Stimulated activated CD8-positive, alpha-beta memory T cell treated with anti-CD3 and anti-CD28 coated beads, Interleukin-15, amount 100 ng/mL, for 4 hours (primary cell): Measurements from ENCODE around the gene GRXCR2.
A peak's percentile ranks its signal among the peaks of the same experiment; 100 is the strongest.

ENCODE experiments used
- DNase-seq, 2 donors: peaks; one replicate each; pipeline ENCODE4 v3.0.0-alpha.2; 2020; ENCODE audit warnings: low read depth in 2 of 2

GRXCR2 gene

DNA sequence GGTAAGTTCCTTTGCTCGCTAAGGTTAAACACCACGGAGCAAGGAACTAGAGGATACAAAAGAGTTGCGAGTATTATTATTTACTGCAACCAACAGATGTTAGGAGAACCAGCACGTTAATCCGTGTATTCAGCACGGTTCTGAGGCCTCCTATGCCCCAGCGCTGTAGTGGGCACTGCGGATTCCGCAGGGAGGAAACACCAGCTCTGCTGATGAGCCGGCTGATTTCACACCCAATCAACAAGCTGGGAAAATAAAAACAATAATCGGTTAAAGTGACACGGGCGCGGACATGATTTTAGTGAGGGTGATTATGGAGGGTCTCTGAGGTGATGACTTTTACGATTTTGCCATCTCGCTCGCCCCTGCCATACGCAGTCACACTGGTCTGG is 37.0 kb downstream of the GRXCR2 start:
- DNase-seq: no peak

DNA sequence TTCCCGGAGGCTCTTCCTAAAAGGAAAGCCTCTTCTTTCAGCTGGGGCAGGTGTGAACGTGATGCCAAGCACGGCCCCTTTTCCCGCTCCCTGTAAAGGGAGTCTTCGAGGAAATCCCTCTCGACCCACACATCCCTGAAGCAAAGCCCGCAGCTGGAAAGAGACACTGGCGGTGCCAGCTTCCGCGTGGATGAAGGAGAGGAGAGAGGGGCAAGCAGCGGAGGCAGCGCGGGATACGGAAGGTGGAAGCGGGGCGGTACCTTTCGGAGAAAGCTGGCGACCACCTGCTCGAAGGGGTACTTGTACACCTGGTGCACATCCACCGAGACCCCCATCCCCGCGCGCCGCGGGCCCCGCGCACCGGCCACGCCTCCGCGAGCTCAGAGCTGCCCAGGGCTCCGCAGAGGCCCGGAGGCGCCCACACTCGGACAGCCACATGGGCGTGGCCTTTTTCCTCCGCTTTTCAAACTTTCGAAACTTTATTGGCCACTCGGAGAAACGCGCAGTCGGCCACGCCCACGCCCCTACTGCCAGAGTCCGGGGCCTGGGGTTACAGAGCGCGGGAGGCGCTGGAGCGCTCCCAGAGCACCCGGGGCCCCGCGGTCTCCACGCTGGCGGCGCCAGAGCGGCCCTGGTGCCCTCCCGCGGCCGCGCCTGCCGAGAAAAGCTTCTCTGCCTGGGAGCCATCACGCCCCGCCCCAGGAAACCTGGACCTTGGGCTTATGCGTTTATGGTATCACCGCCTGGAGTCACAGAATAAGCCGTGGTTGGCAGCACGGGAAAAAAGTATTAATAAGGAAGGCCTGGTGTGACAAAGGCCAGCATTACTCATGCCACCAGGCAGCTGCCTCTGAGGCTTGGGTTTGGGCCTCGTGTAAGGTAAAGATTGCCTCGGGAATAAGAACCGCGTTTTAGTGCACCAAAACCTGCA is 37.6 kb downstream of the GRXCR2 start, which contains the start of gene PRELID2:
PRELID2 (minus strand) TSS at position 426 of the 931 bp plus-strand sequence; CDS start at position 335, 91 bp downstream.
- peak in 1 of 2 donors; percentile 32 for DNase-seq

DNA sequence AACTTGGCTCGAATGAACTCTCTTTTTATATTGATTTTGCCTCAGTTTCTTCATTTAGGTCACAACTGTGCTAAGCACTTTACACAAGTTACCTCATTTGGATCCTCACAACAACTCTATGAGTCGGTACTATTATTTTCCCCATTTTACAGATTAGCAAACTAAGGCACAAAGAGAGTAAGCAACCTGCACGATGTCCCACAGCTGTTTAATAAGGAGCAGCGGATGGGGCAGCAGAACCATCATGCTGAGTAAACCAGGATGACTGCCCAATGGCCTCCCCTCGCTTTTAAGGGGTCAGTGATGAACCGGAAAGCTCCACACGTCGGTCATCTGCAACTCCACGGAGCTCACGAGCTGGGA is 38.3 kb downstream of the GRXCR2 start:
- DNase-seq: no peak

DNA sequence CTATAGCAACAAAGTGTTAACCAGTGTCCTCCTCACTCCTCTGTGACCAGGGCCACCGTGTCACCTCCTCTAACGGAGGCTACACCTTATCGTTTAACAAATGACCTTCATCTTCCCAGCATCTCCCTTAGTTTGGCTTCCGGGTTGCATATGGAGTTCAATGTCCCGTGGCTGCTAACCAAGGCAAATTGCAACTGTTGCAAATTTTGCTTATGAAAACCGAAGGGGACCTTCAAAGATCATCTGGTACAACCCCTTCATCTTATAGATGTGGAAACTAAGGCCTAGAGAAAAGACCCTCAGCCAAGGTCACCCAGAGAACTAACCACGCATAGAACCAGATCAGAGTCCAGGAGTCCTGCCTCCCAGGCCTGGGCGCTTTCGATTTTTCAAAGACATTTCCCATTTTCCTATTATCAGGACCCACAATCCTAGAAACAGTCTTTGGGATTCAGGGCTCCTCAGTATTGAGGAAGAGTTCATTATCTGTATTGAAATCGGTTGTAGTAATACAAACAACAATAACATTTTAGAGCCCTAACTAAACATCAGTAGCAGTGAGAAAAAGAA is 39.1 kb downstream of the GRXCR2 start:
- no peak for DNase-seq

DNA sequence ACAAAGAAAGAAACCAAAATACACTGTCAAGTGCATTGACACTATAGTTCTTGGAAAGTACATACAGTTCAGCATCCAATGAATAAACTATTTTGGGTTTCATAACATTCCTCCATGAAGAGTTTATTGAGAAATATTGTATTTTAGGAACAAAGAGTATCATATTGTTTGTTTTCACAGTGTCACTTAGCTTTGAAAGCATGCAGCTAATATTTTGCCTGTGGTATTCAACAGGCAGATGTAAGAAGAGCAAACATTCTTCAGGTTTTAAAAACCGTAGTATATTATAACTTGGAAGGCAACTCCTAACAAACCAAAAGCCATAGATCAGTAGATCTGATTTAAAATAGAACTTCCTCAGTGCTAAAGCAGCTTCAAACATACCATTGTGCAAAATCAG is 42.2 kb downstream of the GRXCR2 start:
- DNase-seq: no peak

DNA sequence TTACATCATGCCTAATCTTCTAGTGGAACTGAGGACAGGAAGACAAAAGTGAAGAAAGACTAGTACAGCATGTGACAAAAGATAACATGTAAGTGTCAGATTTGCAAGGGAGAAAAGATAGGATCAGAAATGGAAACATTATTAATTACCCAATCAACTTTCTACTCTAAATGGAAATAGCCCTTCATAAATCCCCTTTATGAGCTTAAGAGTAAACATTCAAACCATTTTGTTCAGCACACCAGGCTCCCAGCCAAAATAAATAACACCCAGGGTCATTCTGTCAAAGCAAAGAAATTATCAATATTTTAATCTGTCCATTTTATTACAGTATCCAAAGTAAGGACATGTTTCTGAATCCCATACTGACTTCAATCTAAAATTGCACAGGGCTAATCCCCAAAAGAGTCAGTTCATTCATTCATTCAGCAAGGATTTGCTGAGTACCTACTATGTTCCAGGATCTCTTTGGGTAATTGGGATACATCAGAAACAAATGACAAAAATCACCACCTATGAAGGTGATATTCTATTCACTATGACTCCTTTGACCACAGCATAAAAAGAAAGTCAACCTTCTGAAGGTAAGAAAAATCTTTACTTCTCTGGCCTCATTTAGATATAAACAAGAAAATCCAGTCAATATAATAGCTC is 43.0 kb downstream of the GRXCR2 start:
- no peak for DNase-seq

DNA sequence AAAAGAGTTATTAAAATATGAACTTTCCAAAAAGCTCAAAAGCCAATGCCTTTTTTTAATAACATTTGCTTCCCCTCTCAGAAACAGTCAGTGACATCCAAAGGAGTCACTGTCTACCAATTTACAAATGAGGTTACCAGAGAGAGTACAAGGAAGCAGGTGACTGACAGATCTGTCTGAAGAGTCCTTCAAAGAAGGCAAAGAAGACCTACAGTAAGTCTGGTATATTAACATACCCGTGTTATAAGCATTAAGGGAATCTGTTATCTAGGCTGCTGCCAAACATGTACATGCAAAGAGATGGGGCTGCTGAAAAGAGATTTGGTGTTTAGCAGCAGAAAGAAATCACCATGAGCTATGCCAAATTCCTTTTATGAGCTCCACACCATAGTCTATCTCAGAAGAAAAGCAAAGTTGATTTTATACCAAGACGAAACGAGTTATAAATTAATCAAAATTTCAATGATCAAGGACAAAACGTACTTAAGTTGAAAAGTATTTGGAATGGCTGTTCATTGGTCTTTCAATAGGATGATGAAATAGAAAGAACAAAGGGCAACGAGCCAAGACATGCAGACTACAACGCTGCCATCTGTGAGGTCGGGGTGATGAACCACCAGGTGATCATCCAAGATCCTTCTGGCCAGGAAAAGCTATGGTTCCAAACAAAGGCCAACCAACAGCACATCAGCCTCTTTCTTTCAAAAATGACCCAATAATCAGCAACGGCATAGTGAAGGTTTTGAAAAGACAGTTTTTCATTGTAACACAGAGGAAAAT is 45.7 kb downstream of the GRXCR2 start:
- DNase-seq: no peak

DNA sequence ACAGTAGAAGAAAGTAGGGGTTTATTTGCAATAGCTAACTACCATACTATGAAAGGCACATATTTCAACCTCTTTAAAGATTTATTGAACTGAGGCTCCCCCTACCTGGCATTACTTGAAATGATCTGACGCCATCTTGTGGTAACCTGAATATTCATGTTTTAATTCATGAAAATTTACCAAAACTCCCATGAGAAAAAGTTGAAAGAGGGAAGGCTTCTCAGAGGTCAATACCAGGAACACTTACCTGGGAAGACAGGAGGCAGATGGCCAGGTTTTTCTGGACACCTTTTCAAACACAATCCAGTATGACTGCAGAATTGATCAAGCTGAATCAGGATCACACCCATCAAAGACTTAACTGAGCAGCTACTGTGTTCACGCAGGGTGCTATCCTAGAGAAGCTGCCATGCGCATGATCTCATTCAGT is 47.0 kb downstream of the GRXCR2 start:
- no peak for DNase-seq

DNA sequence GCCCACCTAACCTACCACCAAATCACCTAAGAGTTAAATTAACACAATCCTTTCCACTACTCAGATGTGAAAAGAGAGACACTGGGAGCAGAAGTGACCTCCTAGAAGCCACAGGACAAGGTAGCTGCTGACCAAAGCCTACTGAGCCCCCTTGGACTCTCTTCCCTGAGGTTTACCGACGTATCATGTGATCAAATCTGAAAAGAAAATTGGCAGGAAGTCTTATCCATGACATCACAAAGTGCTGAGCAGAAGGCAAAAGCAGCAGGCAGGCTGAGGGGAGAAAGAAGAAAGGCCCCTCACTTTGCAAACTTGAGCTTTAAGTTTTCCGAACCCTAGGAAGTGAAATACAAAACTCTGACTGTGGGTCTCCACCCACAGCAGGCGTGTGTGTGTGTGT is 48.8 kb downstream of the GRXCR2 start:
- DNase-seq: no peak

DNA sequence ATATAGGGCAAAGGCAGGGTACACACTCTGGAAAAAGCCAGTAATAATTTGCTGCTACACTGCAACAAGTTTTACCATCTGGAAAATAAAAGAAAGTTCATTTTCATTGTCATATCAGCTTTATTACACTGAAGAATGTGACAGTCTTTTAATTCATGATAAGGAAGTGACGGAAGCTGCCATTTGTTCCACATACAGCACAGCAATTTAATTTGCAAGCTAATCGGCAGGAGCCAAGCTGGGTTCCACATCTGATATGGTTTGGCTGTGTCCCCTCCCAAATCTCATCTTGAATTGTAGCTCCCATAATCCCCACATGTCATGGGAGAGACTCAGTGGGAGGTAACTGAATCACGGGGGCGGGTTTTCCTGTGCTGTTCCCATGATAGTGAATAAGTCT is 54.2 kb downstream of the GRXCR2 start:
- no peak for DNase-seq

DNA sequence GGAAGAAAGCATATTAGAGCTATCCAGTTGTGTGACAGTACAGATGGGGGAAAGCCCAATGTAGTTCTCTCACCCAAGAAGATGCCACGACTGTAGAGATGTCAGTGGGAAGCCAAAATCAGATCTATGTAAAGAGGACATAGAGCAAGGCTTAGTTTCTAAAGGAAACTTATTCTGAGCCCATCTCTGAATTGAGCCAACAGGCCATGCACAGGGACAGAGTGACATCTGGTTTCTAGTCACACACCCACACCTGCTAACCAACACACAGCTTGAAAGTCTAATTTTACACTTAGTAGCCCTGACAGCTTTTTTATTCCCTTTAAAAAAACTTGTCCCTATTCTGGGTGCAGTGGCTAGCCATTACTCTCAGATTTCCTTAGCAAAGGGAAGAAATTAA is 59.9 kb downstream of the GRXCR2 start:
- no peak for DNase-seq

DNA sequence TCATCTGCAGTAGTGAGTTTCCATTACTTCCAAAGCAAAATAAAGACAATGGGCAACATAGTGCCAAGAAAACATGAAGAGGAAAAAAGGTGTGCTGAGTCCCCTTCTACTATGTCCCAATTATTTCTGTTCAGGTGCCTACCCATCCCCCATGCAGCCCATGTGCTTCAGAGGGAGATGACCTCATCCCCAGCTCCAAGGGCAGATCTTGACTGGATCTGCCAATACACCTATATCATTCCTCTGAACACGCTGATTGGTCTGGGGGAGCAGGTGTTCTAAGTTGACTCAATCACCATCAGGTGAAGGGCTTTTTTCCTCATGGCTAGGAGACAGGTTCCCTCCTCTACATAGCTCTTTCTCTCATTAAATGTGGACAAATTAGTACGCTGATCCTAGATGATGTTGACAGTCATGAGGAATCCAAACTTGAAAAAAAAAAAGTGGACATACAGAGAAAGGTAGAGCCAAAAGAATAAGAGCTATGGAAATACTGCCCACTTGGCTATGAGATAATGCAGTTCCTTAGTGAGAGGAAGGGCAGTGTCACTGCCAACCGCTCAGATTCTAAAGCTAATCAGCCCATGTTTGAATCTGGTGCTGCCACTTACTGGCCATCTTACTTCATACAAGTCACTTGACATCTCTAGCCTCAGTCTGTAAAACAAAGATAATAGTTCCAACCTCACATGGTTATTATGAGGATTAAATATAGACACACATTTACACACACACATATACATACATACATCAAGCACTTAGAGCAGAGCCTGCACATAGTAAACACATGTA is 60.8 kb downstream of the GRXCR2 start:
- no peak for DNase-seq
